C4-2B (cell line): ENCODE measurements around the gene CD79A.

Experiments
- ZFX ChIP-seq: fragments of 450-650 bp; IDR thresholded peaks from 2 replicates; pipeline ENCODE4 v1.6.1; 2017
- TF ChIP-seq, protein P1 (sequence below): fragments of 450-650 bp; conservative IDR thresholded peaks from 2 replicates; pipeline ENCODE4 v1.5.1; 2017; ENCODE audit warnings: mild to moderate bottlenecking

- TF ChIP-seq, protein P1, sequence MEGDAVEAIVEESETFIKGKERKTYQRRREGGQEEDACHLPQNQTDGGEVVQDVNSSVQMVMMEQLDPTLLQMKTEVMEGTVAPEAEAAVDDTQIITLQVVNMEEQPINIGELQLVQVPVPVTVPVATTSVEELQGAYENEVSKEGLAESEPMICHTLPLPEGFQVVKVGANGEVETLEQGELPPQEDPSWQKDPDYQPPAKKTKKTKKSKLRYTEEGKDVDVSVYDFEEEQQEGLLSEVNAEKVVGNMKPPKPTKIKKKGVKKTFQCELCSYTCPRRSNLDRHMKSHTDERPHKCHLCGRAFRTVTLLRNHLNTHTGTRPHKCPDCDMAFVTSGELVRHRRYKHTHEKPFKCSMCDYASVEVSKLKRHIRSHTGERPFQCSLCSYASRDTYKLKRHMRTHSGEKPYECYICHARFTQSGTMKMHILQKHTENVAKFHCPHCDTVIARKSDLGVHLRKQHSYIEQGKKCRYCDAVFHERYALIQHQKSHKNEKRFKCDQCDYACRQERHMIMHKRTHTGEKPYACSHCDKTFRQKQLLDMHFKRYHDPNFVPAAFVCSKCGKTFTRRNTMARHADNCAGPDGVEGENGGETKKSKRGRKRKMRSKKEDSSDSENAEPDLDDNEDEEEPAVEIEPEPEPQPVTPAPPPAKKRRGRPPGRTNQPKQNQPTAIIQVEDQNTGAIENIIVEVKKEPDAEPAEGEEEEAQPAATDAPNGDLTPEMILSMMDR: no peak
- TF ChIP-seq ZFX: no peak
These were observed 36.7 kb downstream of the CD79A start for GRCh38 chr19:41913538-41914423.
